Right lobe of liver (tissue), 6 donors: ENCODE measurements around the gene SH2D4B. TPM values are rescaled to one million over a fixed set of nuclear protein-coding genes. Genes with fewer than 3 reads are reported as not detected.
A peak's percentile ranks its signal among the peaks of the same experiment; 100 is the strongest.

Source experiments
- ATAC-seq, 4 donors: fragments of 200-7000 bp; cut with Tn5 transposase; one replicate each; pipeline ENCODE4 v1.9.1; 2020; ENCODE audit warnings: mild to moderate bottlenecking in 4 of 4, moderate library complexity in 4 of 4
- DNase-seq, 3 donors: peaks; one replicate each; pipeline ENCODE4 v3.0.0-alpha.2; 2020
- H3K27ac ChIP-seq, 3 donors: fragments of 200-600 bp; one replicate each; pipeline ENCODE4 v1.8.0; 2022
- H3K27me3 ChIP-seq, 2 donors: fragments of 200-600 bp; one replicate each; pipeline ENCODE4 v1.8.0; 2022
- H3K36me3 ChIP-seq, 4 donors: fragments of 200-600 bp; sonication (generic) in 1 of 4; one replicate each; pipeline versions ENCODE4 v1.5.1 to v1.8.0; 2017 to 2022; ENCODE audit warnings: control low read depth in 1 of 4
- H3K4me1 ChIP-seq, 4 donors: fragments of 200-600 bp; sonication (generic) in 1 of 4; one replicate each; pipeline versions ENCODE4 v1.5.1 to v1.8.0; 2017 to 2022; ENCODE audit warnings: control low read depth in 1 of 4
- H3K4me3 ChIP-seq, 3 donors: fragments of 200-600 bp; one replicate each; pipeline ENCODE4 v1.8.0; 2022
- H3K9me3 ChIP-seq, 4 donors: fragments of 200-600 bp; sonication (generic) in 1 of 4; one replicate each; pipeline versions ENCODE4 v1.5.1 to v1.8.0; 2017 to 2022; ENCODE audit warnings: control low read depth in 1 of 4
- POLR2A ChIP-seq: fragments of 450-650 bp; IDR thresholded peaks from one replicate; pipeline ENCODE4 v1.6.1; 2017; ENCODE audit warnings: antibody characterized with exemption, mild to moderate bottlenecking
- WGBS: methylation state at CpG from one replicate; pipeline ENCODE4 v1.1.6; 2018; ENCODE audit warnings: low coverage, low lambda C conversion rate; ENCODE audit not compliant: insufficient coverage; ENCODE audit errors: missing lambda C conversion rate; 5-methylcytosine and 5-hydroxymethylcytosine counted together
- intact Hi-C, 2 donors: fragments of 100-400 bp; cut with DNase I; formaldehyde crosslinking; loops; one replicate each; pipeline versions ENCODE4 v1.11.2 to v1.14.1; 2022
- total RNA-seq, 6 experiments: library from RNA; depleted of rRNA in 2 of 6; stranded (reverse); fragments of >200 nt in 2 of 6; fragmentation: NEBNext Ultra II Directional in 3 of 6; extraction: Animal tissue kit (Norgen Biotek cat#: 25700) in 3 of 6; gene quantifications; one replicate each; pipeline versions ENCODE4 v1.1.0 to v1.2.4, GENCODE V29; 2016 to 2023
- TF ChIP-seq, protein P1 (sequence below), 4 donors: fragments of 200-600 bp in 3 of 4; fragments of 450-650 bp in 1 of 4; IDR thresholded peaks; one replicate each; pipeline versions ENCODE4 v1.5.1 to v1.8.0; 2016 to 2022; ENCODE audit warnings: antibody characterized with exemption in 4 of 4, mild to moderate bottlenecking in 2 of 4
- donor health status: DM: no; HTN: yes; CAD: no.
- donor health status: DM: no; HTN: no; CAD: no.
- donor health status: DM: no; HTN: no; CAD: no.
- donor health status: DM: no; HTN: yes; CAD: no.
- donor health status: DM: no; HTN: yes; CAD: no.

The SH2D4B gene
- total RNA-seq, 6 experiments from 2014 or later, result not detected

DNA sequence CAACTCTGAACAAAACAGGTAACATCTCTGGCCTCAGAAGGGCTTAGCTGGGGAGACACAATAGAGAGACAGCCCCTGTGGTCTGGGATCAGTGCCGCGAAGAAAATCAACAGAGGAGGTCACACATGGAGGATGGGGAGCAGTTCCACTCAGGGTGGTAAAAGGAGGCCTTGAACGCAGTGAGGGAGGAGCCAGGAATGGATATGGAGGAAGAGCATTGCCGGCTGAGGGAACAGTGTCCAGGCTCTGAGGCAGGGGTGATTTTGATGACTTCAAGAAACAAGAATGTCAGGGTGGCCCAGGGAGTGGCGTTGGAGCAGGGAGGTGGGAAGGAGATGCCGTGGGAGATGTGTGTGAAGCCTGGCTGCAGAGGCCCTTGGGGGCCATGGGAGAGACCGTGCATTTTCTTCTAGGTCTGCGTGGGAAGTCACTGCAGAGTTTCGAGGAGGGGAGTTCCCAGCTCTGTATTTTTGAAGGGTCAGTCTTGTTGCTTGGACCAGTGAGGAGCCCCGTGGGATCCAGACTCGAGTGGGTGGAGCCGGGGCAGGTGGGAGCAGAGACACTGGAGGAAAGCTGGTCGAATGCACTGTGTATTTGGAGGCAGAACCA lies 35.7 kb upstream of the SH2D4B start:
- Histone ChIP-seq H3K36me3 (peaks cover 0 to 2% (median 0%) of the 10 kb centered on the region in 4 donors), H3K9me3 (no peaks in the 10 kb centered on the region), H3K4me3 (no peak overlapping the region), H3K4me1 (peaks cover 0 to 85% (median 37%) of the 10 kb centered on the region in 4 donors), H3K27ac (peak overlapping the region in 1 of 3 donors; percentile 87), H3K27me3 (no peaks in the 10 kb centered on the region)
- no peak for TF ChIP-seq POLR2A
- TF ChIP-seq, protein P1, sequence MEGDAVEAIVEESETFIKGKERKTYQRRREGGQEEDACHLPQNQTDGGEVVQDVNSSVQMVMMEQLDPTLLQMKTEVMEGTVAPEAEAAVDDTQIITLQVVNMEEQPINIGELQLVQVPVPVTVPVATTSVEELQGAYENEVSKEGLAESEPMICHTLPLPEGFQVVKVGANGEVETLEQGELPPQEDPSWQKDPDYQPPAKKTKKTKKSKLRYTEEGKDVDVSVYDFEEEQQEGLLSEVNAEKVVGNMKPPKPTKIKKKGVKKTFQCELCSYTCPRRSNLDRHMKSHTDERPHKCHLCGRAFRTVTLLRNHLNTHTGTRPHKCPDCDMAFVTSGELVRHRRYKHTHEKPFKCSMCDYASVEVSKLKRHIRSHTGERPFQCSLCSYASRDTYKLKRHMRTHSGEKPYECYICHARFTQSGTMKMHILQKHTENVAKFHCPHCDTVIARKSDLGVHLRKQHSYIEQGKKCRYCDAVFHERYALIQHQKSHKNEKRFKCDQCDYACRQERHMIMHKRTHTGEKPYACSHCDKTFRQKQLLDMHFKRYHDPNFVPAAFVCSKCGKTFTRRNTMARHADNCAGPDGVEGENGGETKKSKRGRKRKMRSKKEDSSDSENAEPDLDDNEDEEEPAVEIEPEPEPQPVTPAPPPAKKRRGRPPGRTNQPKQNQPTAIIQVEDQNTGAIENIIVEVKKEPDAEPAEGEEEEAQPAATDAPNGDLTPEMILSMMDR (IDR thresholded peaks at IDR 0.05), result no peak
- 76% methylated on average over 11 of the region's 13 CpGs for WGBS
- intact Hi-C loops, result loop anchor here in 1 of 2 donors (10.0 kb wide), 1 partner anchor 117 kb away; no protein-coding TSS in a partner anchor
- ATAC-seq (no peak), DNase-seq (no peak)

DNA sequence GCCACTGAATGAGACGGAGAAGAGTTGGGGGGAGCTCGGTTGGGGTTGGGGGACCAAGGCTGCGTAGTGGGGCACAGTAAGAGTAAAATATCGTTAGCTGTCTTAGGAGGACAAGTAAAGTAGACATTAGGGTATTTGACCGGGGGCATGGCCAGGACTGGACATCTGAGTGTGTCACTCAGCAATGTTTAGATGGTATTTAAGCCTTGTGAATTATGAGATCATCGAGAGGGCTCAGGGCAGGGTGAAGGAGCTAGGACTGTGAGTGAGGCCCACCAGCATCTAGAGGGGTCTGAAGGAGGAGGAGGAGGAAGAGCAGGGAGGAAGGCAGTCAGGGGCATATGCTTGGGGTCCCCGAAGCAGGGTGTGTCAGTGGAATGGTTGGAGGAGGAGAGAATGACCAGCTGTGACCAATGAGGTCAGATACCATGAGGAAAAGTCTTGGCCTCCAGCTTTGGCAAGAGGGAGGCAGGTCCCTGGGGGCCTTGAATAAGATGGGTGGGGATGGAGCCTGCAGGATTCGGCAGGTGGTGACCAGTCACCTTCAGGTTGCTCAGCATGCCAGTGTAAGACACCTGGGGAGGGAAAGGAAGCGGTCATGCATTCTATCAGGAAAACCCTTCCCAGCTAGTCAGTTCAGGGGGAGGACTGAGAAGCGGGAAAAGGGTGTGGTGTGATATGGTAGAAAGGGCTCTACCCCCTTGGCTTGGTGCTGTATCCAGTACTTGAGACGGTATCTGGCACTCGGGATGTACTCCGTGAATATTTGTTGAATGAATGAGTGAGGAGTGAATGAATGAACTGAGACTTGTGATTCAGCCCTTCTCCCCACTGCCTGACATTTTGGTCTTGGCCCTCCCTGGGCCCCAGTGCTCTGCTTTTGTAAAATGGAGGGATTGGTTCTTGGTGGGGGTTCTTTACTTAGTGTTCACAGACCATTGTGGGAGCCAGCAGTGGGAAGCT lies 34.8 kb upstream of the SH2D4B start:
- DNase-seq (no peak), ATAC-seq (no peak)
- intact Hi-C loops, result loop anchor here in 1 of 2 donors (10.0 kb wide), 1 partner anchor 118 kb away; no protein-coding TSS in a partner anchor
- TF ChIP-seq, protein P1 (IDR thresholded peaks at IDR 0.05), result no peak
- no peak for TF ChIP-seq POLR2A
- no peak overlapping the region for H3K4me3 ChIP-seq
- H3K9me3 ChIP-seq, result no peaks in the 10 kb centered on the region
- no peaks in the 10 kb centered on the region for H3K27me3 ChIP-seq
- H3K4me1 ChIP-seq, result peaks cover 0 to 76% (median 33%) of the 10 kb centered on the region in 4 donors
- peaks cover 0 to 8% (median 0%) of the 10 kb centered on the region in 4 donors for H3K36me3 ChIP-seq
- WGBS, result 82% methylated on average over 12 of the region's 13 CpGs
- H3K27ac ChIP-seq, result peak overlapping the region in 2 of 3 donors; percentile 45 to 59

DNA sequence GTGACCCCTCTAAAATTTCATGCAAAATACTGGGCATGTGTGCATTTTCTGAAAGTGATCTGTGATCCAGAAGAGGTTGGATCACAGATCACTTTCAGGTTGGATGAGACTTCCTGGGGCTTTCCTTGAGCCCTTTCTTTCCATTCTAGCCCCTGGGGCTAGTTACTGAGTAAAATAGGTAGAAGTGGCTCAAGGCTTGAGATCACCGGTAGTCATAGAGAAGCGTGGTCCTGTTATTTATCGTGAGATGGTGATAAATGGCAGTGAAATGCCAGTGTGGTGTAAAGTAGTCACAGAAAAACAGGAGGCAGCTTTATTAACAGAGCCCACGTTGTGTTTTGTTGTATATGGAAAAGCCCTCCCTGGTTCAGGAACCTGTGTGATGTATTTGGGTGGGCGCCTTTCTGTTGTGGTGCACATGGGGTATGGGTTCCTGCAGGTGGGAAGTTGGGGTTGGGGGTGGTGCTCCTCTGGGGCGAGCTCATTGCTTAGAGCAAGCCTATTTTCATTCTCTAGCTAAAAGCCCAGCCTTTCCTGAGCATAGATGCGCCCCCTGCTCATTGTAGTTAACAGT lies 34.0 kb upstream of the SH2D4B start:
- 71% methylated on average over 6 of the region's 7 CpGs for WGBS
- Histone ChIP-seq H3K9me3 (no peaks in the 10 kb centered on the region), H3K4me1 (peaks cover 0 to 68% (median 26%) of the 10 kb centered on the region in 4 donors), H3K4me3 (no peak overlapping the region), H3K27me3 (no peaks in the 10 kb centered on the region), H3K27ac (peak overlapping the region; percentile 45 to 63 (median 59)), H3K36me3 (peaks cover 0 to 8% (median 0%) of the 10 kb centered on the region in 4 donors)
- DNase-seq, result no peak
- no peak for TF ChIP-seq POLR2A
- TF ChIP-seq, protein P1 (IDR thresholded peaks at IDR 0.05), result no peak
- ATAC-seq, result no peak
- intact Hi-C loops, result loop anchor here in 1 of 2 donors (10.0 kb wide), 1 partner anchor 119 kb away; no protein-coding TSS in a partner anchor

DNA sequence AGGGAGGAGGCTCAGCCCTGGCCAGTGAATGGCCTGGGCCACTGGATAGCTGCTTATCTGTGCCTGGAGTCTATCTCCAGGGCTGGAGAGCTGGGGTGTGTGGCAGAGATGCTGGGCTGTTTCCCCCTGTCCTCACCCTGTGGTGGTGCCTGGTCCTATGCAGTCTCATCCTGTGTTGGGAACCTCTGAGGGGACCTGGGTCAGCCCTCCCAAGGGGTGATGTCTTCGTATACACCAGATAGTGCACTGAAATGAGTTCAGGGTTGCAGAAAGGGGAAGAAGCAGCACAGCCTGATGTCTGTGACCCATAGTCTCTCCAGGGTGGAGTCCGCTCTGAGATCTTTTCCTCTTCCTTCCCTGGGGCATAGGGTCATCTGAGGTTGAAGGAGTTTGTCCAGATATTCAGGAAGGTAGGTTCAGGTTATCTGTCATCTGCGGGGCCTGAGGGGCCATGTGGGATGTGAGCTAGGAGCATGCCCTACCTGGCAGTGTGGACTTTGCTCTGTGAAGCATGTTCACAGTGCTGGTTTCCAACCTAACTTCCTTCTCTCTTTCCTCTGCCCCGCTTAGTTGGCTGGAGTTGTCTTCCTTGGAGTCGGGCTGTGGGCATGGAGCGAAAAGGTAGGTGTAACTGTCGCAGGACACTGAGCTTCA lies 33.4 kb upstream of the SH2D4B start:
- ATAC-seq (peak; percentile 23 to 44 (median 38)), DNase-seq (no peak)
- Histone ChIP-seq H3K27ac (peak overlapping the region; percentile 45 to 63 (median 59)), H3K36me3 (peaks cover 0 to 12% (median 0%) of the 10 kb centered on the region in 4 donors), H3K9me3 (no peaks in the 10 kb centered on the region), H3K27me3 (no peaks in the 10 kb centered on the region), H3K4me3 (no peak overlapping the region), H3K4me1 (peaks cover 0 to 62% (median 20%) of the 10 kb centered on the region in 4 donors)
- TF ChIP-seq, protein P1 (IDR thresholded peaks at IDR 0.05), result no peak
- no peak for TF ChIP-seq POLR2A
- 43% methylated on average over 7 of the region's 7 CpGs for WGBS
- intact Hi-C loops, result loop anchor here in 1 of 2 donors (10.0 kb wide), 1 partner anchor 119 kb away; no protein-coding TSS in a partner anchor
